Colonic mucosa (tissue), 4 donors: Measurements from ENCODE around the gene HINT2. TPM values are rescaled to one million over a fixed set of nuclear protein-coding genes. Genes with fewer than 3 reads are reported as not detected.
A peak's percentile ranks its signal among the peaks of the same experiment; 100 is the strongest.

Experiments
- DNase-seq: peaks from one replicate; pipeline ENCODE4 v3.0.0-alpha.2; 2020
- H3K27ac ChIP-seq: fragments of 200-600 bp; one replicate; pipeline ENCODE4 v1.8.0; 2021
- H3K27me3 ChIP-seq: fragments of 200-600 bp; one replicate; pipeline ENCODE4 v1.8.0; 2021
- H3K36me3 ChIP-seq: fragments of 200-600 bp; one replicate; pipeline ENCODE4 v1.8.0; 2021
- H3K4me1 ChIP-seq: fragments of 200-600 bp; one replicate; pipeline ENCODE4 v1.8.0; 2021; ENCODE audit warnings: mild to moderate bottlenecking
- H3K4me3 ChIP-seq: fragments of 200-600 bp; one replicate; pipeline ENCODE4 v1.8.0; 2021
- H3K9ac ChIP-seq, 2 donors: one replicate each; pipeline ENCODE4 v1.7.0; 2013; ENCODE audit warnings: control low read depth in 2 of 2, low read depth in 2 of 2, low read length in 2 of 2
- H3K9me3 ChIP-seq: fragments of 200-600 bp; one replicate; pipeline ENCODE4 v1.8.0; 2021
- CTCF ChIP-seq: fragments of 200-600 bp; IDR thresholded peaks from one replicate; pipeline ENCODE4 v1.8.0; 2022; ENCODE audit warnings: antibody characterized with exemption, mild to moderate bottlenecking
- intact Hi-C: fragments of 100-400 bp; cut with DNase I; formaldehyde crosslinking; loops from one replicate; pipeline ENCODE4 v1.14.1; 2022
- total RNA-seq, 2 donors: library from RNA; stranded (reverse); fragmentation: NEBNext Ultra II Directional in 1 of 2; extraction: Animal tissue kit (Norgen Biotek cat#: 25700) in 1 of 2; gene quantifications; one replicate each; pipeline ENCODE4 v1.2.1, GENCODE V29; 2021
- donor health status: healthy.
- donor health status: DM: no; HTN: no; CAD: no.
- donor health status: DM: no; HTN: no; CAD: no.

The HINT2 gene
- total RNA-seq, 2 donors from 2014 or later: 49.5 to 64.5 TPM

GRCh38 chr9:35792826-35793225, 22.0 kb downstream of the HINT2 start:
- intact Hi-C loops: loop anchor here (5.0 kb wide), 2 partner anchors 84 to 99 kb away; no protein-coding TSS in a partner anchor
- no peak overlapping the region for H3K4me3 ChIP-seq

GRCh38 chr9:35792024-35792813, 22.6 kb downstream of the HINT2 start:
- TF ChIP-seq CTCF: no peak
- H3K9ac ChIP-seq: no peak overlapping the region
- H3K9me3 ChIP-seq: no peaks in the 10 kb centered on the region
- no peak for DNase-seq
- no peaks in the 10 kb centered on the region for H3K4me1 ChIP-seq
- intact Hi-C loops: loop anchor here (5.0 kb wide), 2 partner anchors 85 to 100 kb away; no protein-coding TSS in a partner anchor
- peak overlapping the region; percentile 13 for H3K4me3 ChIP-seq
- no peak overlapping the region for H3K27ac ChIP-seq
- H3K27me3 ChIP-seq: no peaks in the 10 kb centered on the region
- H3K36me3 ChIP-seq: no peaks in the 10 kb centered on the region

More at GRCh38 chr9:35792826-35793225, 22.0 kb downstream of the HINT2 start:
- H3K27ac ChIP-seq: no peak overlapping the region
- no peaks in the 10 kb centered on the region for H3K36me3 ChIP-seq
- no peak for TF ChIP-seq CTCF
- no peaks in the 10 kb centered on the region for H3K9me3 ChIP-seq
- H3K4me1 ChIP-seq: no peaks in the 10 kb centered on the region
- no peak overlapping the region for H3K9ac ChIP-seq
- H3K27me3 ChIP-seq: no peaks in the 10 kb centered on the region
- no peak for DNase-seq

GRCh38 chr9:35791297-35791921, 23.4 kb downstream of the HINT2 start, which contains the start of gene NPR2:
Gene NPR2, plus strand, starts transcription at chr9:35791591. Its CDS starts 818 bp downstream, at chr9:35792409.
- Histone ChIP-seq H3K27ac (no peak within 1 kb of the TSS), H3K9ac (peak within 1 kb of the TSS; percentile 26 to 40), H3K4me3 (peak within 1 kb of the TSS; percentile 13), H3K9me3 (no peaks in the 10 kb centered on the region), H3K27me3 (no peaks in the 10 kb centered on the region), H3K36me3 (no peaks in the 10 kb centered on the region), H3K4me1 (no peaks in the 10 kb centered on the region)
- no peak for TF ChIP-seq CTCF
- intact Hi-C loops: loop anchor here (5.0 kb wide), 2 partner anchors 86 to 101 kb away; no protein-coding TSS in a partner anchor
- no peak for DNase-seq

GRCh38 chr9:35790385-35791296, 24.2 kb downstream of the HINT2 start:
- H3K9ac ChIP-seq: peak overlapping the region; percentile 26 to 33
- intact Hi-C loops: loop anchor here (5.0 kb wide), 2 partner anchors 87 to 102 kb away; no protein-coding TSS in a partner anchor
- no peaks in the 10 kb centered on the region for H3K27me3 ChIP-seq
- no peak overlapping the region for H3K27ac ChIP-seq
- no peaks in the 10 kb centered on the region for H3K36me3 ChIP-seq
- no peak overlapping the region for H3K4me3 ChIP-seq
- peak; percentile 72 for TF ChIP-seq CTCF
- no peaks in the 10 kb centered on the region for H3K4me1 ChIP-seq
- H3K9me3 ChIP-seq: no peaks in the 10 kb centered on the region
- DNase-seq: peak; percentile 76

GRCh38 chr9:35790025-35790384, 24.8 kb downstream of the HINT2 start:
- Histone ChIP-seq H3K36me3 (no peaks in the 10 kb centered on the region), H3K4me3 (no peak overlapping the region), H3K27ac (no peak overlapping the region), H3K27me3 (no peaks in the 10 kb centered on the region), H3K9ac (no peak overlapping the region), H3K9me3 (no peaks in the 10 kb centered on the region), H3K4me1 (no peaks in the 10 kb centered on the region)
- DNase-seq: no peak
- intact Hi-C loops: loop anchor here (5.0 kb wide), 2 partner anchors 87 to 102 kb away; no protein-coding TSS in a partner anchor
- no peak for TF ChIP-seq CTCF
